Measurements from ENCODE around the gene TFF3.

The TFF3 gene

GRCh38 chr21:42272984-42273600 lies 42.1 kb downstream of the TFF3 start:
- TF ChIP-seq CTCF (IDR thresholded peaks at IDR 0.05; ENCODE audit: borderline replicate concordance, control extremely low read depth, extremely low read depth, insufficient read depth, missing control alignments): no peak
- no peak for DNase-seq (ENCODE audit: low spot score)
- in situ Hi-C loops (cut with MboI; ENCODE audit: low sequenced_read_pairs, unreplicated experiment): no loop called here

- in situ Hi-C loops (cut with MboI; ENCODE audit: low sequenced_read_pairs, unreplicated experiment): no loop called here
Observed at GRCh38 chr21:42272109-42272962, 42.9 kb downstream of the TFF3 start.

GRCh38 chr21:42271065-42271464 lies 44.1 kb downstream of the TFF3 start:
- in situ Hi-C loops (cut with MboI; ENCODE audit: low sequenced_read_pairs, unreplicated experiment): no loop called here
- no peak for DNase-seq (ENCODE audit: low spot score)
- no peak for TF ChIP-seq CTCF (IDR thresholded peaks at IDR 0.05; ENCODE audit: borderline replicate concordance, control extremely low read depth, extremely low read depth, insufficient read depth, missing control alignments)

More at GRCh38 chr21:42272109-42272962, 42.9 kb downstream of the TFF3 start:
- DNase-seq (ENCODE audit: low spot score): no peak
- TF ChIP-seq CTCF (IDR thresholded peaks at IDR 0.05; ENCODE audit: borderline replicate concordance, control extremely low read depth, extremely low read depth, insufficient read depth, missing control alignments): no peak

GRCh38 chr21:42269386-42269785 lies 45.8 kb downstream of the TFF3 start:
- TF ChIP-seq CTCF (IDR thresholded peaks at IDR 0.05; ENCODE audit: borderline replicate concordance, control extremely low read depth, extremely low read depth, insufficient read depth, missing control alignments): no peak
- in situ Hi-C loops (cut with MboI; ENCODE audit: low sequenced_read_pairs, unreplicated experiment): no loop called here
- no peak for DNase-seq (ENCODE audit: low spot score)

GRCh38 chr21:42266971-42267556 lies 48.1 kb downstream of the TFF3 start:
- no peak for DNase-seq (ENCODE audit: low spot score)
- in situ Hi-C loops (cut with MboI; ENCODE audit: low sequenced_read_pairs, unreplicated experiment): no loop called here
- TF ChIP-seq CTCF (IDR thresholded peaks at IDR 0.05; ENCODE audit: borderline replicate concordance, control extremely low read depth, extremely low read depth, insufficient read depth, missing control alignments): no peak

- TF ChIP-seq CTCF (IDR thresholded peaks at IDR 0.05; ENCODE audit: borderline replicate concordance, control extremely low read depth, extremely low read depth, insufficient read depth, missing control alignments): no peak
- no peak for DNase-seq (ENCODE audit: low spot score)
- in situ Hi-C loops (cut with MboI; ENCODE audit: low sequenced_read_pairs, unreplicated experiment): no loop called here
Observed at GRCh38 chr21:42265231-42265812, 49.9 kb downstream of the TFF3 start.

All from GM13976 (cell line).